ENCODE results near the gene LRP5.

GRCh38 chr11:68423481-68423880 lies 111.1 kb downstream of the LRP5 start:
- TF ChIP-seq POLR2A (IDR thresholded peaks at IDR 0.05) (no peak), CTCF (IDR thresholded peaks at IDR 0.05) (no peak), POLR2AphosphoS5 (IDR thresholded peaks at IDR 0.05) (no peak)

All from gastroesophageal sphincter (tissue), 3 donors.